ENCODE data around the gene BMF.

GRCh38 chr15:40121911-40122638 is 13.4 kb upstream of the BMF start:
- TF ChIP-seq POLR2AphosphoS5 (IDR thresholded peaks at IDR 0.05): no peak
- no peak for TF ChIP-seq CTCF (IDR thresholded peaks at IDR 0.05; ENCODE audit: poor library complexity, severe bottlenecking)
- no peak for TF ChIP-seq EP300 (conservative IDR thresholded peaks at IDR 0.05; ENCODE audit: poor library complexity, severe bottlenecking)
- no peak for TF ChIP-seq EZH2 (IDR thresholded peaks at IDR 0.05; ENCODE audit: borderline replicate concordance, insufficient read depth, low read length, poor library complexity, severe bottlenecking)
- TF ChIP-seq RAD21 (conservative IDR thresholded peaks at IDR 0.05): no peak
- no peak for TF ChIP-seq TAF1 (IDR thresholded peaks at IDR 0.05; ENCODE audit: low read depth)
